LNCaP clone FGC (cell line): Measurements from ENCODE around the gene TXNRD2.

Source experiments
- DNase-seq: peaks from one replicate; pipeline ENCODE4 v3.0.0-alpha.2; 2011; ENCODE audit warnings: low read depth
- H3K4me3 ChIP-seq: 2 replicates; pipeline ENCODE4 v1.5.1; 2011; ENCODE audit warnings: mild to moderate bottlenecking, low read depth, low read length, control low read depth
- TF ChIP-seq, protein P1 (sequence below): IDR thresholded peaks from 2 replicates; pipeline ENCODE4 v1.5.1; 2012; ENCODE audit warnings: mild to moderate bottlenecking; ENCODE audit not compliant: control insufficient read depth, insufficient read depth; ENCODE audit errors: extremely low read depth

Gene TXNRD2

DNA sequence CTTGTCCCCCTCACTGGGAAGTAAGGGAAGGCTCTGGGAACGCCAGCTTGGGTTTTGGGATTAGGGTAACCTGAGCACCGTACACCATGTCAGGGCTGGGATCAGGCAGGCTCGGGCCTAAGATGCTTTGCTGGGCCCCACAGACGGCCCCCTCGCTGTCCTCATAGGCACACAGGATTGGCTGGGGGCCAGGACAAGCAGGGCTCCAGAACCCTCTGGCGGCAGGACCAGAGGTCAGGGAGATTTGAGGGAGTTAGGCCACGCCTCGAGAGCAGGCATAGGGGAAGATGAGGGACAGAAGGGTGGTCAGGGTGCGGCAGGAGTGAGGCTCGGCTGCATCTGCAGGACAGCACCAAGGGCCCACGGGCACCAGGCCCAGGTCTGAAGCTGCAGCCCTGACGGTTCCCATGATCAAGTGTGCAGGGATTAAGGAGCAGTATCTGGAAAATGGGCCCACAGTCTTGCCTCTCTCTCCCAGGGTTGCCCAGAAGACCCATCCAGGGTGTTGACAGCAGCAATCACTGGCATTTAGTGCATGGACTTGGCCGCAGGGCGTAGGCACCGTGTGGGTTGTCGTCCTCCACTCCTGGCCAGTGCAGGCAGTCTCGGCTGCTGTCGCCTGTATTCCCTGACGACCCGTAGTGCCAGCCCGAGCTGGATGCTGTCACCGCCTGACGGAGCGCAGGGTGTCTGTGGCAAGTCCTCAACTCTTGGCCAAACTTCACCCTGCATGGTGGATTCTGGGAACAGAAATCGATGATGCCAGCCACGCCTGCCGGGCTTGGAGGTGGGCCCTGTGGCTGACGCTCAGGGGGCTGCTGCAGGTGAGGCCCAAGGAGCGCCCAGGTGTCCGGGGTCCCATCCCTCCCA lies 71.2 kb downstream of the TXNRD2 start:
- TF ChIP-seq, protein P1, sequence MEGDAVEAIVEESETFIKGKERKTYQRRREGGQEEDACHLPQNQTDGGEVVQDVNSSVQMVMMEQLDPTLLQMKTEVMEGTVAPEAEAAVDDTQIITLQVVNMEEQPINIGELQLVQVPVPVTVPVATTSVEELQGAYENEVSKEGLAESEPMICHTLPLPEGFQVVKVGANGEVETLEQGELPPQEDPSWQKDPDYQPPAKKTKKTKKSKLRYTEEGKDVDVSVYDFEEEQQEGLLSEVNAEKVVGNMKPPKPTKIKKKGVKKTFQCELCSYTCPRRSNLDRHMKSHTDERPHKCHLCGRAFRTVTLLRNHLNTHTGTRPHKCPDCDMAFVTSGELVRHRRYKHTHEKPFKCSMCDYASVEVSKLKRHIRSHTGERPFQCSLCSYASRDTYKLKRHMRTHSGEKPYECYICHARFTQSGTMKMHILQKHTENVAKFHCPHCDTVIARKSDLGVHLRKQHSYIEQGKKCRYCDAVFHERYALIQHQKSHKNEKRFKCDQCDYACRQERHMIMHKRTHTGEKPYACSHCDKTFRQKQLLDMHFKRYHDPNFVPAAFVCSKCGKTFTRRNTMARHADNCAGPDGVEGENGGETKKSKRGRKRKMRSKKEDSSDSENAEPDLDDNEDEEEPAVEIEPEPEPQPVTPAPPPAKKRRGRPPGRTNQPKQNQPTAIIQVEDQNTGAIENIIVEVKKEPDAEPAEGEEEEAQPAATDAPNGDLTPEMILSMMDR: no peak
- no peak for DNase-seq
- H3K4me3 ChIP-seq: no peak overlapping the region

DNA sequence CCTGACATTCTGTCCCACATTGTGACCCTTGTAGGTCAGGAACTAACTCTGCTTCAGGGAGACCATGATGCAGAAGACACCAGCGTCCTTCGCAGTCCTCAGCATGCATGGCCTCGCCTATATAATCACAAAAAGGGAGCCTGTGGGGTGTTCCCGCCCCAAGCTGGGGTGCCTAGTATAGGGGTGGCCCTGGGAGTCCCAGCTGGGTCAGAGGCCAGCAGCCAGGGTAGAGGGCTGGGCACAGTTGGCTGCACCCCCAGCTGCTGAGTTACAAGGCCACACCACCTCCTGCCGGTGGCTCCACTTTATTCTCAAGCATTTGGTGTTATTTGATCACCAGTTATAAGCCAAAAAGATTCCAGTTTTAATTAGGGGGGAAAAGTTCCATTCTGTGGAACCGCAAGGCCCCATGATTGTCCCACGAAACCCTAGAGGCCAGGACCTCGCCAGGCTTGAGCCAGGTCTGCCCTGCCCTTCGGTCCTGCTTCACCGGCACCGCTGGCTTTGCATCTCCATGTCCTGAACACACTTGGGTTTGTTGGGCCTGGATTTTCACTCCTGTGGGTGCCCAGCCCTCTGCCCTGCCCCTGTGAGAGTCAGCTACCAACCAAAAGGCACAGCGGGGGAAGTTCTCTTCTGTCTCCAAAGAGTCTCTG lies 72.0 kb downstream of the TXNRD2 start:
- TF ChIP-seq, protein P1: no peak
- no peak overlapping the region for H3K4me3 ChIP-seq
- DNase-seq: no peak

DNA sequence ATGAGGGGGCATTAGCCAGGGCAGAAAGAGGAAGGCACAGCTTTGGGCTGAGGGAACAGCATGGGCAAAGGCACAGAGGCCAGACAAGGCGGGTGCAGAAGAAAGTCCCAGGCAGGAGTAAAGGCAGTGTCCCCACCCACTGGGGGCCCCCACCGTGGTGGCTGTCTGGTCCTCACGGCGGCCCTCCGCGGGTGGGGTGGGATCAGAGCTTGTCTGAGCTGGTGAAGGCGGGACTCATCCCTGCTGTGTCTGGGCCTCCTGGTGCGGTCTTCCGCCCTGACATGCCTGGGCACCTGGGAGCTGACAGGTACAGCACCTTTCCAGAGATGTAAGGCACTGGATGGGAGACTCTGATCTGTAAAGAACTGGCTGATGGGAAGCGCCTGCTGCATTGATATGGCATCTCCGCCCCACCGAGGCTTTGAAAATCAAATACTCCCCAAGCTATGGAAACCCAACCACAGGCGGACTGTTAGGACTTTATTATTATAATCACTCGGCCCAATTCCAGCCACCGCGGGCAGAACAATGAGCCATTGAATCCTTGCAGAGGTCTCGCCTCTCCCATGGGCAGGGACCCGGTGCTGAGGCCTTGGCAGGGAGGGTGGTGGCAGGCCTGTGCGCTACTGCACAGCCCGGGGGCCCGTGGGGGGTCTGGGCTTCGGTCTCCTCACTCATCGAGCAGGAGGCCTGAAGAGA lies 72.7 kb downstream of the TXNRD2 start:
- no peak overlapping the region for H3K4me3 ChIP-seq
- no peak for DNase-seq
- TF ChIP-seq, protein P1: no peak

DNA sequence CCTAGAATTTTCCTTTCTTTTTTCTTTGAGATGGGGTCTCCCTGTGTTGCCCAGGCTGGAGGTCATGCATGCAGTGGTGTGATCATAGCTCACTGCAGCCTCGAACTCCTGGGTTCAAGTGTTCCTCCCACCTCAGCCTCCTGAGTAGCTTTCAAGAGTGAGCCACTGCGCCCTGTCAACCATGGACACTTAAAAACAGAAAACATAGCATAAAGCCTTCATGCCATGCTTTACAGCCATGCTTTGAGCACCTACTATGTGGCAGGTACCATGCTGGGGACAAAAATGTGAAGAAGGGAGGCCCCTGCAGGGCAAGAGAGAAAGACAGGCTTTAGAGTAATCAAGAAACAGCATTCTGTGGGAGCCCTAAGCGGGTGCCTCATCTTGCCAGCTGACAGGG lies 73.3 kb downstream of the TXNRD2 start:
- no peak overlapping the region for H3K4me3 ChIP-seq
- DNase-seq: no peak
- TF ChIP-seq, protein P1: no peak

DNA sequence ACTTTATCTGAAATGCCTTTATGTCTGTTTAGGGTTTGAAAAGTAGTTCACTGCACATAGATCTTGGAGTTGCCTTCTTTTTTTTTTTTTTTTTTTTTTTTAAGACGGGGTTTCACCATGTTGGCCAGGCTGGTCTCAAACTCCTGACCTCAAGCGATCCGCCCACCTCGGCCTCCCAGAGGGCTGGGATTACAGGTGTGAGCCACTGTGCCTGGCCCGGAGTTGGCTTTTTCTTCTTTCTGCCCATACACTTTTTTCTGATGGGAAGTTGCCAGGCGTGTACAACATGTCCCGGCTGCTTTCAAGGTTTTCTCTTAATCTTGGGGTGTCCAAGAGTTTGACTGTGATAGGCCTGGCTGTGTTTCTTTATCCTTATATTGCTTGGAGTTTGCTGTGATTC lies 74.0 kb downstream of the TXNRD2 start:
- H3K4me3 ChIP-seq: no peak overlapping the region
- TF ChIP-seq, protein P1: no peak
- no peak for DNase-seq

DNA sequence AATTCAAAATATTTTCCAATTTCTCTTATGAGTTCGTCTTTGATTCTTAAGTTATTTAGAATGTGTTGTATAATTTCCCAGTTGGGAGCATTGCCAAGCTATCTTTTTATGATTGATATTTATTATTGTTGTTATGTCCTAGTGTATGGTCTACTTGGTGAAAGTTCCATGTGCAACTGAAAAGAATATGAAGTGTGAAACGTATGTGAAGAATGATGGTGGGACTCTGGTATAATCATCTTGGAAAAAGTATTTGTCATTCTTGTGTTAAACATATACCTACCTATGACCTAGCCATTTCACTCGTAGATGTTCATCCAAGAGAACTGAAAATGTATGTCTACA lies 75.0 kb downstream of the TXNRD2 start:
- TF ChIP-seq, protein P1: no peak
- no peak overlapping the region for H3K4me3 ChIP-seq
- DNase-seq: no peak
